Astrocyte (in vitro differentiated cells and primary cell): Measurements from ENCODE around the gene TREML2. TPM values are rescaled to one million over a fixed set of nuclear protein-coding genes. Genes with fewer than 3 reads are reported as not detected.

Experiments
- DNase-seq: peaks from one replicate; pipeline ENCODE4 v3.0.0-alpha.2; 2010; ENCODE audit warnings: low read depth
- FAIRE-seq: peaks from 2 replicates; lab custom pipeline; 2011; peaks lifted over from hg19 to GRCh38; lab: Jason Lieb, UNC
- H2AFZ ChIP-seq: 2 replicates; pipeline ENCODE4 v1.6.0; 2012; ENCODE audit warnings: low read depth, low read length, inconsistent platforms
- H3K27ac ChIP-seq: 2 replicates; pipeline ENCODE4 v1.5.1; 2011; ENCODE audit warnings: low read depth, low read length, inconsistent platforms
- H3K27me3 ChIP-seq: 2 replicates; pipeline ENCODE4 v1.6.0; 2011; ENCODE audit warnings: low read length, inconsistent platforms; ENCODE audit not compliant: insufficient read depth
- H3K36me3 ChIP-seq: 2 replicates; pipeline ENCODE4 v1.5.1; 2011; ENCODE audit warnings: low read length, inconsistent platforms; ENCODE audit not compliant: insufficient read depth
- H3K4me1 ChIP-seq: 2 replicates; pipeline ENCODE4 v1.5.1; 2011; ENCODE audit warnings: low read length, inconsistent platforms; ENCODE audit not compliant: insufficient read depth
- H3K4me2 ChIP-seq: 2 replicates; pipeline ENCODE4 v1.6.0; 2012; ENCODE audit warnings: low read length, inconsistent platforms
- H3K4me3 ChIP-seq: 2 replicates; pipeline ENCODE4 v1.5.1; 2011; ENCODE audit warnings: low read depth, mild to moderate bottlenecking, low read length, inconsistent platforms; ENCODE audit not compliant: insufficient read depth
- H3K79me2 ChIP-seq: 2 replicates; pipeline ENCODE4 v1.6.0; 2012; ENCODE audit warnings: mild to moderate bottlenecking, low read length, inconsistent platforms; ENCODE audit not compliant: insufficient read depth
- H3K9ac ChIP-seq: 2 replicates; pipeline ENCODE4 v1.6.0; 2012; ENCODE audit warnings: mild to moderate bottlenecking, low read length, inconsistent platforms
- H3K9me3 ChIP-seq: 2 replicates; pipeline ENCODE4 v1.5.1; 2012; ENCODE audit warnings: low read depth, mild to moderate bottlenecking, low read length, inconsistent platforms; ENCODE audit not compliant: insufficient read depth
- H4K20me1 ChIP-seq: 2 replicates; pipeline ENCODE4 v1.6.0; 2012; ENCODE audit warnings: low read length, inconsistent platforms; ENCODE audit not compliant: insufficient read depth
- H3K27ac Mint-ChIP-seq: one replicate; pipeline ENCODE4 v1.8.0; 2021; ENCODE audit warnings: mild to moderate bottlenecking, mixed read lengths; ENCODE audit not compliant: unreplicated experiment
- H3K27me3 Mint-ChIP-seq: one replicate; pipeline ENCODE4 v1.8.0; 2021; ENCODE audit warnings: low read depth, mixed read lengths; ENCODE audit not compliant: unreplicated experiment
- H3K36me3 Mint-ChIP-seq: one replicate; pipeline ENCODE4 v1.8.0; 2021; ENCODE audit warnings: low read depth, mixed read lengths; ENCODE audit not compliant: unreplicated experiment
- H3K4me1 Mint-ChIP-seq: one replicate; pipeline ENCODE4 v1.8.0; 2021; ENCODE audit warnings: low read depth, mixed read lengths; ENCODE audit not compliant: unreplicated experiment
- H3K4me3 Mint-ChIP-seq: one replicate; pipeline ENCODE4 v1.8.0; 2021; ENCODE audit warnings: mild to moderate bottlenecking, moderate library complexity, mixed read lengths; ENCODE audit not compliant: unreplicated experiment
- H3K9me3 Mint-ChIP-seq: one replicate; pipeline ENCODE4 v1.8.0; 2021; ENCODE audit warnings: mild to moderate bottlenecking, mixed read lengths; ENCODE audit not compliant: unreplicated experiment
- EZH2 ChIP-seq: IDR thresholded peaks from 2 replicates; pipeline ENCODE4 v1.6.1; 2012; ENCODE audit warnings: mild to moderate bottlenecking, low read length, inconsistent platforms; ENCODE audit not compliant: insufficient read depth
- total RNA-seq: library from RNA; stranded (reverse); gene quantifications from 2 replicates; pipeline ENCODE4 v1.2.1, GENCODE V29; 2021
- TF ChIP-seq, protein P1 (sequence below): IDR thresholded peaks from 2 replicates; pipeline ENCODE4 v1.5.1; 2011; ENCODE audit warnings: low read depth, mild to moderate bottlenecking, inconsistent platforms, low read length, moderate library complexity; ENCODE audit not compliant: insufficient read depth

The TREML2 gene
- total RNA-seq, 1 donor from 2014 or later: not detected

DNA sequence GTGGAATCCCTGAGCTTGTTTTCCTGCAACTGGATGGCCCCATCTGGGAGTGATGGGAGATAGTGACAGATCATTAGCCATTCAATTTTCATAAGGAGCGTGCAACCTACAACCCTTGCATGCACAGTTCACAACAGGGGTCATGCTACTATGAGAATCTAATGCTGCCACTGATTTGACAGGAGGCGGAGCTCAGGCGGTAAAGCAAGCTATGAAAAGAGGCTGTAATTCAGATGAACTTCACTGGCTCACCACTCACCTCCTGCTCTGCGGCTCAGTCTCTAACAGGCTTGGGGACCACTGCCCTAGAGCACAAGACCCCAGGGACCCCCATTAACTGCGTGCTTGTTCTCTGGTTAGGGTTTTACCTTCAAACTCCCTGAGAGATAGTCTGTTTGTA, 14.8 kb upstream of the TREML2 start:
- no peak overlapping the region for H3K4me2 ChIP-seq
- H3K4me3 ChIP-seq: no peak overlapping the region
- H2AFZ ChIP-seq: no peak overlapping the region
- no peaks in the 10 kb centered on the region for H3K27me3 ChIP-seq
- Mint-ChIP-seq H3K27ac (no peak overlapping the region), H3K27me3 (peaks cover 15% of the 10 kb centered on the region), H3K36me3 (no peaks in the 10 kb centered on the region), H3K9me3 (peaks cover 21% of the 10 kb centered on the region), H3K4me1 (no peaks in the 10 kb centered on the region), H3K4me3 (no peak overlapping the region)
- no peak overlapping the region for H3K9ac ChIP-seq
- TF ChIP-seq EZH2: no peak
- TF ChIP-seq, protein P1, sequence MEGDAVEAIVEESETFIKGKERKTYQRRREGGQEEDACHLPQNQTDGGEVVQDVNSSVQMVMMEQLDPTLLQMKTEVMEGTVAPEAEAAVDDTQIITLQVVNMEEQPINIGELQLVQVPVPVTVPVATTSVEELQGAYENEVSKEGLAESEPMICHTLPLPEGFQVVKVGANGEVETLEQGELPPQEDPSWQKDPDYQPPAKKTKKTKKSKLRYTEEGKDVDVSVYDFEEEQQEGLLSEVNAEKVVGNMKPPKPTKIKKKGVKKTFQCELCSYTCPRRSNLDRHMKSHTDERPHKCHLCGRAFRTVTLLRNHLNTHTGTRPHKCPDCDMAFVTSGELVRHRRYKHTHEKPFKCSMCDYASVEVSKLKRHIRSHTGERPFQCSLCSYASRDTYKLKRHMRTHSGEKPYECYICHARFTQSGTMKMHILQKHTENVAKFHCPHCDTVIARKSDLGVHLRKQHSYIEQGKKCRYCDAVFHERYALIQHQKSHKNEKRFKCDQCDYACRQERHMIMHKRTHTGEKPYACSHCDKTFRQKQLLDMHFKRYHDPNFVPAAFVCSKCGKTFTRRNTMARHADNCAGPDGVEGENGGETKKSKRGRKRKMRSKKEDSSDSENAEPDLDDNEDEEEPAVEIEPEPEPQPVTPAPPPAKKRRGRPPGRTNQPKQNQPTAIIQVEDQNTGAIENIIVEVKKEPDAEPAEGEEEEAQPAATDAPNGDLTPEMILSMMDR: no peak
- no peaks in the 10 kb centered on the region for H3K36me3 ChIP-seq
- peaks cover 3% of the 10 kb centered on the region for H3K9me3 ChIP-seq
- no peak overlapping the region for H3K27ac ChIP-seq
- no peaks in the 10 kb centered on the region for H3K79me2 ChIP-seq
- H4K20me1 ChIP-seq: no peaks in the 10 kb centered on the region
- FAIRE-seq (no peak), DNase-seq (no peak)
- H3K4me1 ChIP-seq: no peaks in the 10 kb centered on the region

DNA sequence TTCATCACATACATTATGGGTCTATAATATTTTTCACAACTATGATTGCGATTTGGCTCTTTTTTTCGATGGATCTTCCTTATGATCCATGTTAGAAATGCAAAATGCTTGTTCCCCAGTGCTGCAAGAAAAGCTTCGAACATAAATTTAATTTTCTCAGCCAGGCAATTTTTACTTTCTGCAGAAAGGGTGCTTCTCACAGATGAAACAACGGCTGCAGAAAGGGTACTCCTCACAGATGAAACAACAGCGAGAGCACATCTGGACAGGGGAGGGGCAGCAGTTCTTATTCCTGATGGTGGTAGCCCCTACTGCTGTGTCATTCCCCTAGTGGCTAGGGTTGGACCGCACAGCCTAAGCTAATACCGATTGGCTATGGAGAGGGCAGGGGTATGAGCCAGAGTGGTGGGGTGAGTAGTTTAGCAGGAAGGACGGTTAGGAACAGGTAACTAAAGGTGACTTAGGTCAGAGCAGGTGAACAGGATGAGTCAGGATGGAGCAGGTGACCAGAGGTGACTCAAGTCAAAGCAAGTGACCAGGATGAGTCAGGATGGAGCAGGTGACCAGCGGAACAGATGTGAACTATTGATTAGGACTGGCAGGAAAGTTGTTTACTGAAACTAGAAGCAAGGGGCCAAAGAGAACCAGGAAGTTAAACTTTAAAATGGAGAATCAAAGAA, 13.8 kb upstream of the TREML2 start:
- Mint-ChIP-seq H3K36me3 (no peaks in the 10 kb centered on the region), H3K4me3 (no peak overlapping the region), H3K27me3 (peaks cover 19% of the 10 kb centered on the region), H3K4me1 (no peaks in the 10 kb centered on the region), H3K9me3 (peaks cover 17% of the 10 kb centered on the region), H3K27ac (no peak overlapping the region)
- H3K27me3 ChIP-seq: no peaks in the 10 kb centered on the region
- no peaks in the 10 kb centered on the region for H3K36me3 ChIP-seq
- H3K9ac ChIP-seq: no peak overlapping the region
- DNase-seq (no peak), FAIRE-seq (no peak)
- H3K27ac ChIP-seq: no peak overlapping the region
- TF ChIP-seq, protein P1: no peak
- TF ChIP-seq EZH2: no peak
- H4K20me1 ChIP-seq: no peaks in the 10 kb centered on the region
- H2AFZ ChIP-seq: no peak overlapping the region
- no peaks in the 10 kb centered on the region for H3K4me1 ChIP-seq
- no peak overlapping the region for H3K4me2 ChIP-seq
- H3K9me3 ChIP-seq: peaks cover 3% of the 10 kb centered on the region
- no peak overlapping the region for H3K4me3 ChIP-seq
- H3K79me2 ChIP-seq: no peaks in the 10 kb centered on the region
